Stomach (tissue), 9 donors: ENCODE results near the gene WDR86. TPM values are rescaled to one million over a fixed set of nuclear protein-coding genes. Genes with fewer than 3 reads are reported as not detected.

ENCODE experiments used
- DNase-seq, 2 donors: peaks; one replicate each; pipeline versions ENCODE4 v3.0.0 to v3.0.0-alpha.2; 2013 to 2019
- H3K27ac ChIP-seq, 5 donors: fragments of 200-600 bp in 4 of 5; sonication (generic) in 4 of 5; one replicate each; pipeline ENCODE4 v1.5.1; 2013 to 2019; ENCODE audit warnings: mild to moderate bottlenecking in 1 of 5, moderate library complexity in 1 of 5
- H3K27me3 ChIP-seq, 3 donors: fragments of 200-600 bp; sonication (generic); one replicate each; pipeline ENCODE4 v1.5.1; 2017 to 2019; ENCODE audit warnings: mixed run types in 1 of 3
- H3K36me3 ChIP-seq, 4 donors: fragments of 200-600 bp; sonication (generic); 1 replicate in 3 of 4; 2 replicates in 1 of 4; pipeline ENCODE4 v1.5.1; 2016 to 2019
- H3K4me1 ChIP-seq, 4 donors: fragments of 200-600 bp; sonication (generic); one replicate each; pipeline ENCODE4 v1.5.1; 2016 to 2019
- H3K4me3 ChIP-seq, 4 donors: fragments of 200-600 bp; sonication (generic) in 3 of 4; one replicate each; pipeline ENCODE4 v1.5.1; 2016 to 2019; ENCODE audit warnings: mild to moderate bottlenecking in 1 of 4
- H3K9me3 ChIP-seq, 4 donors: fragments of 200-600 bp; sonication (generic); one replicate each; pipeline ENCODE4 v1.5.1; 2016 to 2019
- EP300 ChIP-seq: sonication (generic); formaldehyde crosslinking; IDR thresholded peaks from one replicate; pipeline ENCODE4 v1.6.1; 2017; ENCODE audit warnings: antibody characterized with exemption
- POLR2A ChIP-seq, 4 donors: fragments of 450-650 bp; IDR thresholded peaks; one replicate each; pipeline ENCODE4 v1.6.1; 2016; ENCODE audit warnings: antibody characterized with exemption in 4 of 4, control low read depth in 2 of 4, mild to moderate bottlenecking in 1 of 4, moderate library complexity in 1 of 4
- POLR2AphosphoS5 ChIP-seq, 3 donors: sonication (generic); formaldehyde crosslinking; IDR thresholded peaks; one replicate each; pipeline ENCODE4 v1.6.1; 2016; ENCODE audit warnings: antibody characterized with exemption in 3 of 3
- WGBS, 5 donors: extraction: QIAGEN DNeasy Blood & Tissue Kit in 3 of 5; methylation state at CpG; one replicate each; pipeline versions ENCODE4 v1.1.5 to v1.1.7; 2013 to 2018; 5-methylcytosine and 5-hydroxymethylcytosine counted together
- intact Hi-C: fragments of 100-400 bp; cut with DNase I; formaldehyde crosslinking; loops from one replicate; pipeline ENCODE4 v1.15.1; 2023; ENCODE audit warnings: low total_unique reads
- polyA plus RNA-seq, 3 donors: library from polyadenylated mRNA; stranded (reverse); fragments of 200-250 nt; gene quantifications; one replicate each; pipeline ENCODE4 v1.2.3, GENCODE V29; 2013
- total RNA-seq, 5 donors: library from RNA; depleted of rRNA; stranded (reverse); fragments of >200 nt; gene quantifications; one replicate each; pipeline versions ENCODE4 v1.1.0 to v1.2.3, GENCODE V29; 2014 to 2016
- TF ChIP-seq, protein P1 (sequence below), 7 experiments: fragments of 450-650 bp in 4 of 7; fragments of 200-600 bp in 3 of 7; sonication (generic) in 3 of 7; IDR thresholded peaks; one replicate each; pipeline ENCODE4 v1.5.1; 2016 to 2019; ENCODE audit warnings: antibody characterized with exemption in 7 of 7, control low read depth in 2 of 7, mild to moderate bottlenecking in 1 of 7
- donor health status: healthy with polysubstance abuse.
- donor health status: Bipolar disorder and iron deficiency.
- donor health status: healthy.

WDR86 gene
- total and polyA plus RNA-seq, 8 donors = 1.2 to 15.8 (median 5.2) TPM

DNA sequence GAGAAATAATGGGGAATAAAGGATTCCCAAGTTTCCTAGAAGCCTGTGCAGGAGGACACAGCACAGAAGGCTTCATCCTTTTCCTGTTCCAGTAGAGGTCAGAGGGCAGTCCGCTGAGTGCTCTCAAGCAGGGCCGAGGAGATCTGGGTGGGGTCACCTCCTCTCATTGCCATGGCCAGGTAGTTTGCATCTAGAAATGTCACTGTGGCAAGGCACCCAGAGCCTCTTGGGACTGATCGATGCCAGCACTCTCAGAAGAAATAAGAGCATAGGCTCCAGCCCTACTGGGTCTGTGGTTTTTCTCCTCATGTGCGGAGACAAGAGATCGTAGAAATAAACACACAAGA, 60.4 kb downstream of the WDR86 start:
- H3K27me3 ChIP-seq = no peaks in the 10 kb centered on the region
- no peak for DNase-seq
- peak overlapping the region; percentile 36 to 44 (median 39) for H3K4me3 ChIP-seq
- H3K27ac ChIP-seq = peak overlapping the region; percentile 78 to 93 (median 83)
- intact Hi-C loops = loop anchor here (5.0 kb wide), 1 partner anchor 37 kb away; no protein-coding TSS in a partner anchor
- WGBS, 5 donors = 18 to 33% (median 32%) methylated on average over 5 of the region's 5 CpGs
- H3K4me1 ChIP-seq = peaks cover 5 to 67% (median 23%) of the 10 kb centered on the region in 4 donors
- no peaks in the 10 kb centered on the region for H3K9me3 ChIP-seq
- TF ChIP-seq POLR2AphosphoS5 (IDR thresholded peaks at IDR 0.05) = no peak
- TF ChIP-seq, protein P1, sequence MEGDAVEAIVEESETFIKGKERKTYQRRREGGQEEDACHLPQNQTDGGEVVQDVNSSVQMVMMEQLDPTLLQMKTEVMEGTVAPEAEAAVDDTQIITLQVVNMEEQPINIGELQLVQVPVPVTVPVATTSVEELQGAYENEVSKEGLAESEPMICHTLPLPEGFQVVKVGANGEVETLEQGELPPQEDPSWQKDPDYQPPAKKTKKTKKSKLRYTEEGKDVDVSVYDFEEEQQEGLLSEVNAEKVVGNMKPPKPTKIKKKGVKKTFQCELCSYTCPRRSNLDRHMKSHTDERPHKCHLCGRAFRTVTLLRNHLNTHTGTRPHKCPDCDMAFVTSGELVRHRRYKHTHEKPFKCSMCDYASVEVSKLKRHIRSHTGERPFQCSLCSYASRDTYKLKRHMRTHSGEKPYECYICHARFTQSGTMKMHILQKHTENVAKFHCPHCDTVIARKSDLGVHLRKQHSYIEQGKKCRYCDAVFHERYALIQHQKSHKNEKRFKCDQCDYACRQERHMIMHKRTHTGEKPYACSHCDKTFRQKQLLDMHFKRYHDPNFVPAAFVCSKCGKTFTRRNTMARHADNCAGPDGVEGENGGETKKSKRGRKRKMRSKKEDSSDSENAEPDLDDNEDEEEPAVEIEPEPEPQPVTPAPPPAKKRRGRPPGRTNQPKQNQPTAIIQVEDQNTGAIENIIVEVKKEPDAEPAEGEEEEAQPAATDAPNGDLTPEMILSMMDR (IDR thresholded peaks at IDR 0.05) = no peak
- TF ChIP-seq EP300 = no peak
- TF ChIP-seq POLR2A (IDR thresholded peaks at IDR 0.05) = no peak
- peaks cover 26 to 88% (median 80%) of the 10 kb centered on the region in 4 donors for H3K36me3 ChIP-seq

DNA sequence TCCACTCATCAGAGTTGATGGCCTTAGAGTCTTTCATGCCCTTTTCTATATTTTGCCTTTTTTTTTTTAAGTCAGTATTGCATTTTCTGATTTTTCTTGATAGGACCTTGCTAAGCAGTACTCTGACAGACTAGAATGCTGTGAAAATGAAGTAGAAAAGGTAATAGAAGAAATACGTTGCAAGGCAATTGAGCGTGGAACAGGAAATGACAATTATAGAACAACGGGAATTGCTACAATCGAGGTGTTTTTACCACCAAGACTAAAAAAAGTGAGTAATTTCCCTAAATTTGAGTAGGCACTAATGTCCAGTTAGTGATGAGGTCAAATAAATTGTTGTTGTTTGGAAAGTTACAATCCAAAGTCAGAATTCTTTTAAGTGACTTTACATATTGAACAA, 60.9 kb downstream of the WDR86 start:
- Histone ChIP-seq H3K27ac (peak overlapping the region in 4 of 5 donors; percentile 78 to 93 (median 85)), H3K4me3 (no peak overlapping the region), H3K36me3 (peaks cover 26 to 89% (median 77%) of the 10 kb centered on the region in 4 donors), H3K4me1 (peaks cover 5 to 71% (median 25%) of the 10 kb centered on the region in 4 donors), H3K9me3 (no peaks in the 10 kb centered on the region), H3K27me3 (no peaks in the 10 kb centered on the region)
- WGBS, 5 donors = 74 to 89% (median 75%) methylated on average over 4 of the region's 4 CpGs
- intact Hi-C loops = loop anchor here (5.0 kb wide), 1 partner anchor 37 kb away; no protein-coding TSS in a partner anchor
- TF ChIP-seq, protein P1 (IDR thresholded peaks at IDR 0.05) = no peak
- TF ChIP-seq EP300 (no peak), POLR2AphosphoS5 (IDR thresholded peaks at IDR 0.05) (no peak)
- no peak for DNase-seq

DNA sequence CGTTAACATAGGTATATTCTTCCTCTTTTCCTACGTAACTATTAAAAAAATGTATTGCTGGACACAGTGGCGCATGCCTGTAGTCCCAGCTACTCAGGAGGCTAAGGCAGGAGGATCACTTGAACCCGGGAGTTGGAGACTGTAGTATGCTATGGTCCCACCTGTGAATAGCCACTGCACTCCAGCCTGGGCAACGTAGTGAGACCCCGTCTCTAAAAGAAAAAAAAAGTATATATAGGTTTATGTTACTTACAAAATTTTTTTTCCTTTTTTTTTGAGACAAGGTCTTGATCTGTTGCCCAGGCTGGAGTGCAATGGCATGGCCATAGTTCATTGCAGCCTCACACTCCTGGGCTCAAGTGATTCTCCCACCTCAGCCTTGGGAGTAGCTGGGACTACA, 62.6 kb downstream of the WDR86 start:
- H3K9me3 ChIP-seq = no peaks in the 10 kb centered on the region
- intact Hi-C loops = loop anchor here (5.0 kb wide), 1 partner anchor 35 kb away; no protein-coding TSS in a partner anchor
- TF ChIP-seq EP300 = no peak
- no peak for TF ChIP-seq POLR2AphosphoS5 (IDR thresholded peaks at IDR 0.05)
- TF ChIP-seq, protein P1 (IDR thresholded peaks at IDR 0.05) = no peak
- TF ChIP-seq POLR2A (IDR thresholded peaks at IDR 0.05) = no peak

DNA sequence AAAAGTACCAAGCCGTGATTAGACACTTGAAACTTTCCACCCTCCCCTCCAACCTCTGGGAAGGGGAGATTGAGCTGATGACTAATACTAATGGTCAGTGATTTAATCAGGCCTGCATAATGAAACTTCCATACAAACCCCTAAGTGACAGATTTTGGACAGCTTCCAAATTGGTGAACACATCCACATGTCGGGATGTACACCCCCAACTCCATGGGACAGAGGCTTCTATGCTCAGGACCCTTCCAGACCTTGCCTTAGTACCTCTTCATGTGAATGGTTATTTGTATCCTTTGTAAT, 63.4 kb downstream of the WDR86 start:
- TF ChIP-seq, protein P1 (IDR thresholded peaks at IDR 0.05) = no peak
- TF ChIP-seq POLR2A (IDR thresholded peaks at IDR 0.05) (no peak), EP300 (no peak), POLR2AphosphoS5 (IDR thresholded peaks at IDR 0.05) (no peak)
- Histone ChIP-seq H3K27ac (peak overlapping the region; percentile 42 to 69 (median 58)), H3K27me3 (no peaks in the 10 kb centered on the region), H3K4me1 (peaks cover 15 to 85% (median 40%) of the 10 kb centered on the region in 4 donors), H3K9me3 (no peaks in the 10 kb centered on the region), H3K36me3 (peaks cover 14 to 68% (median 53%) of the 10 kb centered on the region in 4 donors), H3K4me3 (no peak overlapping the region)
- 16 to 42% (median 35%) methylated on average over 2 of the region's 2 CpGs for WGBS, 5 donors
- intact Hi-C loops = loop anchor here (5.0 kb wide), 1 partner anchor 34 kb away; no protein-coding TSS in a partner anchor
- no peak for DNase-seq

More for the DNA sequence above, 62.6 kb downstream of the WDR86 start:
- 90 to 97% (median 93%) methylated on average over 6 of the region's 6 CpGs for WGBS, 5 donors
- peaks cover 15 to 88% (median 39%) of the 10 kb centered on the region in 4 donors for H3K4me1 ChIP-seq
- H3K4me3 ChIP-seq = no peak overlapping the region
- no peak for DNase-seq
- H3K27ac ChIP-seq = peak overlapping the region in 1 of 5 donors; percentile 12
- peaks cover 16 to 76% (median 61%) of the 10 kb centered on the region in 4 donors for H3K36me3 ChIP-seq
- no peaks in the 10 kb centered on the region for H3K27me3 ChIP-seq
